Measurements from ENCODE around the gene SERPINA12. TPM values are rescaled to one million over a fixed set of nuclear protein-coding genes. Genes with fewer than 3 reads are reported as not detected.

SERPINA12 gene
- total and polyA plus RNA-seq, 2 of the 13 experiments (the other 11 are each of a cell fraction or from before 2014, with no cell fraction given) = 0.08 TPM; not detected in 1

DNA sequence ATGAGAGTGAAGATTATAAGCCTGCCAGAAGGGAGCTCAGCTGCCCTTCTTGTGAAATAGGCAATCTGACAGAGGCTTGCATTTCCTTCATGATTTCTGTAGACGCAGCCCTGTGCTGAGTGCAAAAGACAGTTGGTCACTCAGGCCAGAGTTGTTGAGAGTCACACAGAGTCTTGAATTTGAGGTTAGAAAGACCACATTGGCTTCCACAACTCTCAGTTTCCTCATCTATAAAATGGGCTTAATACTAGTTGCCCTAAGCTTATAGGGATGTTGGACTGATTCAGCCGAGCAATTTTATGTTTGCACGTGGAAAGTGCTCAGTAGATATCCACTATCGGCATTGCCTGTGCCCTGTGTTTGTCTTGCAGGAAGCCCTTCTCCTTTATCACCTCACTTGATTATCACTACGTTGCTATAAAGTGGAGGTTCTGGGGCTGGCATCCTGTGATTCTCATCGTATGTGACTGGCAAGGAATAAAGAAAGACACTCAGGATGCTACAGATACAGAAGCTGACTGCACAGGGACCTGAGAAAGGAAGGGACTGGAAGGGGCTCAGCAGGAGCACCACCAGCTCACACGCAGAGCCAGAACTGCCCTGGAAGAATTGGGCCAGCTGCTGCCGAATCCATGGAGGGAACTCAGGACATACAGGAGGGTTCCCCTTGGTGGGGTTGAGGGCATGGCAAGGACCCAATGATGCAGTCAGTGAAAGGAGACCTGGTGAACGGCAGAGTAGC, 32.1 kb upstream of the SERPINA12 start:
- CTCF ChIA-PET (ENCODE audit: low intra/inter-chr PET ratio, low total read pairs) = interaction anchor here (2.8 kb wide), 1 partner anchor 107 kb away, joined by 9 read pairs; no protein-coding TSS in a partner anchor
- BruUV-seq (replicated peaks) = no TSS peak
- DNase-seq (ENCODE audit: low spot score) = no peak

GRCh38 chr14:94540031-94540794, 30.9 kb upstream of the SERPINA12 start:
- H3K27ac ChIP-seq (ENCODE audit: extremely low read length, insufficient read depth, low read length) = peak overlapping the region; percentile 20
- H3K79me2 ChIP-seq (ENCODE audit: insufficient read depth, low read length) = no peaks in the 10 kb centered on the region
- H3K4me2 ChIP-seq (ENCODE audit: low read depth, low read length) = peak overlapping the region; percentile 88
- CTCF ChIA-PET (ENCODE audit: low intra/inter-chr PET ratio, low total read pairs) = interaction anchor here (2.8 kb wide), 1 partner anchor 106 kb away, joined by 9 read pairs; no protein-coding TSS in a partner anchor
- POLR2A ChIA-PET = interaction anchor here (0.7 to 2.8 kb wide), 14 partner anchors 8 to 106 kb away, joined by 3 to 20 read pairs (median 4); partner anchors contain the start of genes SERPINA3 and SERPINA4
- peak overlapping the region; percentile 48 to 67 (median 49); a peak in 5 of 6 replicates for H3K4me3 ChIP-seq (replicated peaks in 1 of 3; ENCODE audit: insufficient read depth in 1 of 3, low read depth in 2 of 3, low read length in 3 of 3)
- no TSS peak for BruUV-seq (replicated peaks)
- in situ Hi-C loops (cut with HindIII; ENCODE audit: extremely low pct_ligation_motif_present, low pct_unique_long_range_greater_than_20kb) = loop anchor here (10.0 kb wide), 1 partner anchor 145 kb away; no protein-coding TSS in a partner anchor
- H3K36me3 ChIP-seq (replicated peaks in 1 of 2; ENCODE audit: control insufficient read depth in 1 of 2, insufficient read depth in 2 of 2, low read length in 2 of 2) = no peaks in the 10 kb centered on the region
- peak; percentile 69 for DNase-seq (ENCODE audit: low spot score)
- H3K9ac ChIP-seq (ENCODE audit: insufficient read depth, low read depth, low read length) = peak overlapping the region; percentile 34; the same call in 1 of the 2 replicates
- H3K9me3 ChIP-seq (ENCODE audit: low read length) = no peaks in the 10 kb centered on the region
- intact Hi-C loops (cut with micrococcal nuclease; ENCODE audit: unreplicated experiment) = loop anchor here (1.0 to 5.0 kb wide), 5 partner anchors 33 to 142 kb away; partner anchors contain the start of gene SERPINA12
- peak; percentile 47 for FAIRE-seq
- peak; percentile 58 for ATAC-seq
- no peaks in the 10 kb centered on the region for H4K20me1 ChIP-seq (ENCODE audit: insufficient read depth, low read length)
- 4% methylated on average over 10 of the region's 13 CpGs for WGBS (ENCODE audit: low lambda C conversion rate)
- no peak overlapping the region for H2AFZ ChIP-seq (ENCODE audit: low read length)
- no peaks in the 10 kb centered on the region for H3K27me3 ChIP-seq (ENCODE audit: control insufficient read depth in 1 of 2, insufficient read depth in 2 of 2, low read length in 2 of 2)
- peaks cover 94% of the 10 kb centered on the region for H3K4me1 ChIP-seq (ENCODE audit: insufficient read depth, low read length)
- TF ChIP-seq POLR2AphosphoS5 (IDR thresholded peaks at IDR 0.05; ENCODE audit: low read depth, low read length) = no peak
- TF ChIP-seq, protein P1, sequence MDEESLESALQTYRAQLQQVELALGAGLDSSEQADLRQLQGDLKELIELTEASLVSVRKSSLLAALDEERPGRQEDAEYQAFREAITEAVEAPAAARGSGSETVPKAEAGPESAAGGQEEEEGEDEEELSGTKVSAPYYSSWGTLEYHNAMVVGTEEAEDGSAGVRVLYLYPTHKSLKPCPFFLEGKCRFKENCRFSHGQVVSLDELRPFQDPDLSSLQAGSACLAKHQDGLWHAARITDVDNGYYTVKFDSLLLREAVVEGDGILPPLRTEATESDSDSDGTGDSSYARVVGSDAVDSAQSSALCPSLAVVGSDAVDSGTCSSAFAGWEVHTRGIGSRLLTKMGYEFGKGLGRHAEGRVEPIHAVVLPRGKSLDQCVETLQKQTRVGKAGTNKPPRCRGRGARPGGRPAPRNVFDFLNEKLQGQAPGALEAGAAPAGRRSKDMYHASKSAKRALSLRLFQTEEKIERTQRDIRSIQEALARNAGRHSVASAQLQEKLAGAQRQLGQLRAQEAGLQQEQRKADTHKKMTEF (CRISPR knock-in tag; IDR thresholded peaks at IDR 0.05) = no peak
- TF ChIP-seq ZNF281 (CRISPR knock-in tag; IDR thresholded peaks at IDR 0.05; ENCODE audit: borderline replicate concordance) = 0 out of 2 replicates have a peak, but pooled peaks have one; percentile 1
- 0 out of 2 replicates have a peak, but pooled peaks have one; percentile 25 for TF ChIP-seq SIX1 (CRISPR knock-in tag; IDR thresholded peaks at IDR 0.05; ENCODE audit: borderline replicate concordance)
- TF ChIP-seq SPEN (CRISPR knock-in tag; IDR thresholded peaks at IDR 0.05; ENCODE audit: low read depth) = peak; percentile 33; the same call in 1 of the 2 replicates
- no peak for TF ChIP-seq HNRNPLL (IDR thresholded peaks at IDR 0.05; ENCODE audit: low read depth, low read length, poor library complexity, severe bottlenecking)
- TF ChIP-seq NRL (CRISPR knock-in tag; IDR thresholded peaks at IDR 0.05; ENCODE audit: borderline replicate concordance) = no peak
- TF ChIP-seq STAG1 (CRISPR knock-in tag; IDR thresholded peaks at IDR 0.05) = peak; percentile 84

More for the DNA sequence above, 32.1 kb upstream of the SERPINA12 start:
- Histone ChIP-seq H3K27me3 (ENCODE audit: control insufficient read depth in 1 of 2, insufficient read depth in 2 of 2, low read length in 2 of 2) (no peaks in the 10 kb centered on the region), H3K4me2 (ENCODE audit: low read depth, low read length) (peak overlapping the region; percentile 88; the same call in 1 of the 2 replicates), H3K4me1 (ENCODE audit: insufficient read depth, low read length) (peaks cover 99% of the 10 kb centered on the region), H3K9ac (ENCODE audit: insufficient read depth, low read depth, low read length) (no peak overlapping the region), H4K20me1 (ENCODE audit: insufficient read depth, low read length) (no peaks in the 10 kb centered on the region), H3K36me3 (replicated peaks in 1 of 2; ENCODE audit: control insufficient read depth in 1 of 2, insufficient read depth in 2 of 2, low read length in 2 of 2) (no peaks in the 10 kb centered on the region), H2AFZ (ENCODE audit: low read length) (no peak overlapping the region), H3K79me2 (ENCODE audit: insufficient read depth, low read length) (no peaks in the 10 kb centered on the region), H3K27ac (ENCODE audit: extremely low read length, insufficient read depth, low read length) (no peak overlapping the region), H3K9me3 (ENCODE audit: low read length) (no peaks in the 10 kb centered on the region), H3K4me3 (replicated peaks in 1 of 3; ENCODE audit: insufficient read depth in 1 of 3, low read depth in 2 of 3, low read length in 3 of 3) (no peak overlapping the region)
- TF ChIP-seq ZMYM3 (CRISPR knock-in tag; IDR thresholded peaks at IDR 0.05) = peak; percentile 62; the same call in 1 of the 2 replicates
- TF ChIP-seq ZNF629 (CRISPR knock-in tag; conservative IDR thresholded peaks at IDR 0.05) = peak; percentile 90
- TF ChIP-seq ZNF317 (CRISPR knock-in tag; IDR thresholded peaks at IDR 0.05) = no peak
- FAIRE-seq (no peak), ATAC-seq (no peak)
- POLR2A ChIA-PET = interaction anchor here (0.7 to 2.8 kb wide), 11 partner anchors 7 to 108 kb away, joined by 3 to 20 read pairs (median 4); partner anchors contain the start of genes SERPINA3 and SERPINA4
- in situ Hi-C loops (cut with HindIII; ENCODE audit: extremely low pct_ligation_motif_present, low pct_unique_long_range_greater_than_20kb) (loop anchor here (10.0 kb wide), 1 partner anchor 143 kb away; no protein-coding TSS in a partner anchor), intact Hi-C loops (cut with micrococcal nuclease; ENCODE audit: unreplicated experiment) (loop anchor here (2.0 to 5.0 kb wide), 3 partner anchors 34 to 141 kb away; partner anchors contain the start of gene SERPINA12)
- 86% methylated on average over 9 of the region's 9 CpGs for WGBS (ENCODE audit: low lambda C conversion rate)

Data from HepG2 (cell line).